NCI-H748 treated with DMSO at 0.1 percent for 48 hours (cell line): ENCODE results near the gene GTPBP1.

Experiments used
- DNase-seq: peaks from one replicate; lab custom pipeline; 2025; lab: John Stamatoyannopoulos, UW

The GTPBP1 gene

DNA sequence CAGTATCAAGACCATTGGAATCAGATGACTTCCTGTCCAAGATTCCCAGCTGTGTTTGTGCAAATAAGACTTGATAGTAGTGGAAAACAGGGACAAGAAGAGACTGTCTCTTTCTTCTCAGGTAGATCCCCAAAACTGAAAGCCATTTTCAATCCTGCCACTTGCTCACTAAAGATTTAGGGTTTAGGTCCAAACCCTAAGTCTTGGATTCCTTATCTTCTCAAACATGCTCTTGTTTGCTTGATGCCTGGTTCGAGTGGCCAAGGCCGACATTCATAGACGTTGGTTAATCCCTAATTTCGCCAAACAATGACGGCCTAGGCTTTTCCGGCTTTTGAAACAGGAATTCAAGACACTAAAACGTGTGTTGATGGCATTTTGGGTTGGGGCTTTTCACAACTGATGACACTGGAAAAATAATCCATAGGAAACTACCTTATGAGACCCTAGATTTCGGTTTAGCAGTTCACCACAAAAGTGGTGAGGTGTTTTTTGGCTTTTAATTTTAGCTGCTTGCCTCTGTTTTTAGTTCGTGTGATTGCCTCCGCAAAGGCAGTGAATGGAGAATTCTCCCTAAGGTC lies 1.0 kb upstream of the GTPBP1 start:
- DNase-seq, result no peak

DNA sequence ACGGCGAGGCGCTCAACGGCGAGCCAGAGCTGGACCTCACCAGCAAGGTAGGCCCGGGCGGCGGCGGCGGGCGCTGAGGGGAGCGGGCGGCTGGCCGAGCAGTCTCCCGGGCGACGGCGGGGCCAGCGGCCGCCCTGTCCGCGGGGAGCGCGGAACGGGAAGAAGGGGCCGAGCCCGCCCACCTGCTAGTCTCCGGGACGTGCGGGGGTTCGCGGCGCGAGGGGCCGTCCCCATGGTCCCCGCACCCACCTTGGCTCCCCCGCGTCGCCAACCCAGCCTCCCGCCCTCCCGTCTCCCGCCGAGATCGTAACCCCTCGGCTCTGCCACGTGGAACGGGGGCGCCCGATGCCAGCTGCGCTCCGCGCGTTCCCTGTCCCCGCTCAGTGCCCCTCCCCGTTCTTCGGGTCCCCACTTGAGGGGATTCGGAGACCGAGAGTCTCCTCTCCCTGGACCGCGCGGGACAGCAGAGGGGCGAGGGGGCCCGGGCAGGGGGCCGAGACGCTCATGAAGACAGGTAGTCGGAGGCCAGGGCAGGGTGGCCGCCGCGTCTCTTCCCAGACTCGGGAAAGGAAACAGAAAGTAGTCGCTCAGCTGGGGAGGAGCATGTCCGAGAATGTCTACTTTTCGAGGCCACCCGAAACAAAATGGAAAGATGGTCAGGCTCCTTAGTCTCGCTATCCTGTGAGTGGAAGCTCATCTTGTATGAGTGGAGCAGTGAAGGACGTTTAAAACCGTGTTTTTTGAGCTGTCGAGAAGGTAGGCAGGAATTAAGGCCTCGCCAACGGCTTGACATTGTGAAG lies 557 bp downstream of the GTPBP1 start:
- no peak for DNase-seq

DNA sequence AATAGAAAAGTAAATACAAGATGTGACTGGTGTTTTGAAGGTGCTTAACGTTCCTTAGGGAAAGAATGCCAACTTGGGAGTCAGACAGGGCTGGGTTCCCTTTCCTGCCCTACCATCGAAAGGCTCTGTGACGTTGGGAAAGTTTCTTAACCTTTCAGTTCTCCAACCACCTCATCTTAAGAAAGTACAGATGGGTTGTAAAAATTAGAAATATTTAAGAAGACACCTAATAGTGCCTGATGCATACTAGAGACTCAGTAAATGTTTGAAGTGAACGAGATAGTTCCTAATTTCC lies 1.1 kb downstream of the GTPBP1 start:
- no peak for DNase-seq

DNA sequence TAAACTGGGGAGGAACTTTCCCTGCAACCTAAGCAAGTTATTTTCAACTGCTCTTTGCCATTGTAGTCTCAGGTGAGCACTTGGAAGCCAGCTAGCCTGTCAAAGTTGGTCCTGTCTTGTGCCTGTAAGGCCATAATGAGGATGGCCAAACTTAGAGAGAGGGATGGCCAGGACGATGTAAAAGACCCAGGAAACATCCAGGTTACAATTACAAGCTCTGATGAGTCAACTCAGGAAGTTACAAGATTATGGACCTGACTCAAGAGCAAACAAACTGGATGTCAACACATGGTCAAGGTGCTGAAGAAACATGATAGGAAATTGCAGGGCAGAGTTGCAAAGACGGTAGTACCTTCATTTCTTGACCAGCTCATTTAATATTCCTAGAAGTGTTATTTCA lies 1.6 kb downstream of the GTPBP1 start:
- DNase-seq, result no peak

DNA sequence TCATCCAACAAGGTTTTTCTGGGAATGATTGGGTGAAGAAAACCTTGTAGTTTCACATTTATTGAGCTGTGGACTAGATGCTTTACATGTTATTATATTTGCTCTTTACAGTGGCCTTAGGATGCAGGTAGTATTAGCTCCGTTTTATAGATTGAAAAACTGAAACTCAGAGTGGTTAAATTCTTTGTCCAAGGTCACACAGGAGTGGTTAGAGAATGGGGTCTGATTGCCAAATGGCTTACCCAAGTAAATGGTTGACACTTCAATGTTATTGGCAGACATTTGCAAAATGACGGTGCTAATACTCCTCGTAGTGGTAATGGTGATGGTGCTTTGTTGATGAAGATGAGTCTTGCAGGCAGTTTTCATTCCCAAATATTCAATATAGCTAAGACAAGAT lies 2.2 kb downstream of the GTPBP1 start:
- DNase-seq, result no peak

DNA sequence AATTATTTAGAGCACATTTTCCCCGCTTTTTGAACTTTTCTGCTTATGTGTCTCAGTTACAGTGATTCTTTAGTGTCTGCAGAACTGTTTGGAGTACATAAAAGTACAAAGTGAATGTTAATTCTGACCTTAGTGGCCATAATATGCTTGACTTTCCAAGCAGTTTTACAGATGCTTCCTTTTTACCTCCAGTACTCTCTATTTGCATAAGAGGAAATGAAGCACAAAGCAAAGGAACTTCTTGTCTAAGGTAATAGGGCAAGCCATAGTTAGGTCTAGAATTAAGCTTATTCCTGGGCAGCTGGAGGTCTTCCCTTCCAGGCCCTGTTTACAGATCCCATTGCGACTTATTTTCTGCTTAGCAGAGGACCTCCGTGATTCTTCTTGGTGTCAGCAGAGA lies 3.6 kb downstream of the GTPBP1 start:
- DNase-seq, result no peak

DNA sequence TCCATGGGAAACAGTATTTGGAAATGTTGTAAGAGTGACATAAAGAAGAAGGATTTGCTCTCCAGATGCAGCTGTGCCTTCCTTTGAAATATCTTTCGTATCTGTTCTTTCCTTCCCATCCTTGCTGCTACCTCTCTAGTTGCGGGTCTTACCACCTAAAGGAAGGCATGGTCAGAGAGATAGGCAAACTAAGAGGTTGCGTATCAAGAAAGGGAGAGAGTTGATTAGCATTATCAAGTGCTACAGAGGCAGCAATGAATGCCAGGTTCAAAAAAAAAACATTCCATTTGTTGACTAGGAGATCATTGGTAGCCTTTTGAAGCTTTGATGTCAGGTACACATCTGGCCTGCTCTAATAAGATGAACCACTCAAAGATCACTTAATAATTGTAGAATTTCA lies 4.6 kb downstream of the GTPBP1 start:
- no peak for DNase-seq

DNA sequence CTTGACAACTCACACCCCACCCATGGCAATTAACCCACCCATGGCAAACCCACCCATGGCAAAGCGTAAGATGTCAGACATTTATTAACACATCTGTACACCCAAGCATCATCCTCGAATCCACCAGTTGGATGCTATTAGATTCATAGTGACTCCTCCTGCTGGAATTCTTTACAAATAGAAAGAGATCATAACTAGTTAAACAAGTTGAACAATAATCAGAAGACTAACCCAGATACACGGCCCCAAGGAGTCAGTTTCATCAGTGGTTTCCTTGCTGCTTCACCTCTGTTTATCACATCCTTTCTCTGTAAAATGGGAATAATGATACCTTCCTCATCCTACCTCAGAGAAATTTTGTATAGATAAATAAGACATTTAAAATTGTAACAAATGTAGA lies 5.1 kb downstream of the GTPBP1 start:
- no peak for DNase-seq

DNA sequence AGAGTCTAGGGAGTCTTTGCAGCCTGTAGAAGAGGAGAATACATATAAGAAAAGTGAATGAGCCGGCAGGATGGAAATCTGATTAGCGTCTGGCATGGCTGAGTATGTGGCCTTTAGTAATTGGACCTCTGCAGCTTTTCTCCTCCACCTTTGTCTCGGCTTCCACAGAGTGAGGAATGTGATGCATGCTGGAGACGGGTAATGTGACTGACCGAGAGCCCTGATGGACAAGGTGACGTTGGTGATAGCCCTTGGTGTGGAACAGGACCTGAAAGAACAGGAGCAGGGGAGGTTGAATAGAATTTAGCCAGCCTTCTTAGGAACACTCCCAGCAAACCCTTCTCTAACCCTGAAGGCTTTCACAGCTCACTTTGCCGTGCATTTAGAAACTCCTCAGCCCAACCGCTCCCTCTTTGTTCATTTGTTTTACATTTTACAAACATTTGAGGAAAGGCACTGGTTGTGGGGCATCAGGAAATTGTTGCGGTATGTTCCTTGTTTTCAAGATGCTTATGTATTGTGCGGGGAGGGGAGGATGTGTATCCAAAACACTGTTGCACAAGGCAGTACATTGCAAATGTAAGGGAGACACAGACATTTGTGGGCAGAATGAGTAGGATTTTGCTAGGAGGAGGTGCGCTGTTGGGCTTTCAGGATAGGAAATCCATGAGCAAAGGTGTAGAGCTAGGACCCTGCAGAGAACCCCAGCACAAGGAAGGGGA lies 6.9 kb downstream of the GTPBP1 start:
- DNase-seq, result no peak

DNA sequence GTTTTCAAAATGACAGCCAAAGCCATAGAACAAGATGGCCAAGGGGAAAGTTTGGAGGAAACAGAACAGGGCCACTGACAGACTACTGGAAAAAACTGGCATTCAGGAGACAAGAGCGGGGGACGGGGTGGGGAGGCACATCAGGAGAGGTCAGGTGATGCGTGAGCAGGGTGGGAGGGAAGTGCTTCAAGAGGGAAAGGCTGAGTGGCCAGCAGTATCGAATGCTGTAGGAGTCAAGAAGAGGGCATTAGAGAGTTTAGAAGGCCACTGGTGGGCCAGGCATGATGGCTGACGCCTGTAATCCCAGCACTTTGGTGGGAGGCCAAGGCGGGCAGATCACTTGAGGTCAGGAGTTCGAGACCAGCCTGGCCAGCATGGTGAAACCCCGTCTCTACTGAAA lies 8.2 kb downstream of the GTPBP1 start:
- DNase-seq, result no peak

DNA sequence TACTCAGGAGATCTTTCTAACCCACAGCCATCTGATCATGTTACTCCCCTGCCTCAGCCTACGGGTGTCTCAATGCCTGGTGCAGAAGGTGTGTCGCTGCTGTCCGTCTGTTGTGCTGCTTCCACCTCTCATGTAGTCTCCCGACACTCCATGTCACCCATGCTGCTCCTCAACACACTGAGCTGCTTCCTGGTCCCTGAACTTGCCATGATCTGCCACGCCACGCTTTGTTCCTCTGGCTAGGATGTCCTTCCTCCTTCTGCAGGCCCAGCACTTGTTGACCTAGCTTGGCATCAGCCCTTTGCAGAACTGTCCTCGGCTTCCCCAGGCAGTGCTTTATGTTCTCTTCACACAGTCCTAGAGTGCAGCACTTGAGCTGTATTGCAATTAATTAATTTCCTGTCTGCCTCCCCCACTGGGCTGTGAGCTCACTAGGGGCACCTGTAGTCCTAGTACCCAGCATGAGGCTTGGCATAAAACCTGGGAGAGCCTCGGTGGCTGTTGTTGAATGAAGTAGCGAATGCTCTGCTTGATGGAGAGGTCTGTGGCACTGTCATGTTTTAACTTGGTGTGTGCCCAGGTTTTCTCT lies 9.5 kb downstream of the GTPBP1 start:
- DNase-seq, result no peak

DNA sequence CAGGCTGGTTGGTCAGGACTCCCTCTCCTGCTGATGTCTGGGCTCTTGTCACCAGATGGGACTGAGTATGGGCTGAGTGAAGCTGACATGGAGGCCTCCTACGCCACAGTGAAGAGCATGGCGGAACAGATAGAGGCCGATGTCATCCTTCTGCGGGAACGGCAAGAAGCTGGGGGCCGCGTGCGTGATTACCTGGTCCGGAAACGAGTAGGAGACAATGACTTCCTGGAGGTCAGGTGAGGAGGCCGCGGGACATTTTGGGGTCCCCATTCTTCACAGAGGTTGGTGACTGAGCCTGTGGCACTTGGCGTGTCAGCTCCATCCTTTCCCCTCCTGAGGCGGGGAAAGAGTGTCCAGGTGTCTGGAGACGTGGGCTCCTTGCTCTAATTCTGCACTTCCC lies 10.1 kb downstream of the GTPBP1 start:
- no peak for DNase-seq

DNA sequence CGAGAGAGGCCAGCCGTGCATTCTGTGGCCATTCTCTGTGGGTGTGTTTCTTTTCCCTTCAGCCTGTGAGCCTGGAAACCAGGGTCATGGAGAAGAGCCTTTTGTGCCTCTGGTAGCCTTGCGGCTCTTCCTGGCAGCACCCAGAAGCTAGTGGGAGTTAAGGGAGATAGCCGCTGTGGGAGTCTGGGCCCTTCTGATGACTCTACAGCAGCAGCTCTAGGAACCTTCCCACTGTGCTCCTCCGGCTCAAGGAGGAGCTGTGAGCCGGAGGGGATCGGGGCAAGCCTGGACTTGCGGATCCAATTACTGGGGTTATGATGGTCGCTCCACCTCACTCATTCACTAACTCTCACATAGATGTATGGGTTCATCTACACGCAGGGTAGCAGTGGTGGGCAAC lies 10.5 kb downstream of the GTPBP1 start:
- DNase-seq, result no peak

DNA sequence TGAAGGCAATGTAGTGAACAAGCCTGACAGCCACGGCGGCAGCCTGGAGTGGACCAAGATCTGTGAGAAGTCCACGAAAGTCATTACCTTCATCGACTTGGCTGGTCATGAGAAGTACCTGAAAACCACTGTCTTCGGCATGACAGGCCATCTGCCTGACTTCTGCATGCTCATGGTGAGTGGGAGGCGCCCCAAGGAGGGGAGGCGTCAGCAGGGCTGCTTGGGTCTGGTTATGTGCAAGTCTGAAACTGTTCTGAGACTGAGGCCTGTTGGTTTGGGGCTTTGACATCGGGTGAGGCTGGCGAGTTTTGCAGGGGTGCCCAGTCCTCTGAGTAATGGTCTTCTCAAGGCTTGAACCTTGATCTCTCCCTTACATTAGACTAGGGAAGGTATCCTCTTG lies 11.1 kb downstream of the GTPBP1 start:
- DNase-seq, result no peak

DNA sequence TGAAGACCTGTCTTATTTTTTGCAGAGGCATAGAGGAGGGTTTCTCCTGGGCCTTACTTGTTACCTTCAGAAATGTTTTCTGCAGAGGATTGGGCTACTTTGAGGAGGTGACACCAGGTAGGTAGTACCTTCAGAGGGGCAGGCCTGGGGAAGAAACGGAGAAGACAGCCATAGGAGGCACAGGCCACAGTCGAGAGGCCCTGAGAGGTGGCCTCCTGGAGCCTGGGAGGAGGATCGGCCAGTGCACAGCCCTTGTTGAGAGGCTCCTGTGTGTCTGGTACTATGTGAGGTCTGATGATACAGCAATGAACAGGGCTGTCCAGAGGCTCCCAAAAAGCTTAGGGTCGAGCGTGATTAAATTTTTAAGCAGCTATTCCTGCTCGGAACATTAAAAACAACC lies 11.5 kb downstream of the GTPBP1 start:
- no peak for DNase-seq

DNA sequence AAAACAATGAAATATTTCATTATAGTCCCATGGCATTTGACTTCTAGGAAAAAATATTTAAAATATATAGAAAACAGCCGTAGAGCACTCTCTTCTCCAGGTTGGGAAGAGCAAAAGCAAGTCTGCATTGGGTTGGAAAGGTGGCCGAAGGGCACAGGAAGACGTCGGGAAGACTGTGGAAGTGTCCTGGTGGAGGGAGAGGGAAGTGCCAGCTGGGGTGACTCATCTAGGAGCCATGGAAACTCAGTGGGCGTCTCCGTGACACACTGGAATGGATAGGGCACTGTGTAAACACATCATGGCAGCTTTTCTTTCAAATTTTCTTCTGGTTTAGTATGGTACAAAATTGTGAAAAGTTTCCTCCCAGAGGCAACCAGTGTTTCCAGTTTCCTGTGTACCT lies 12.7 kb downstream of the GTPBP1 start:
- DNase-seq, result no peak

DNA sequence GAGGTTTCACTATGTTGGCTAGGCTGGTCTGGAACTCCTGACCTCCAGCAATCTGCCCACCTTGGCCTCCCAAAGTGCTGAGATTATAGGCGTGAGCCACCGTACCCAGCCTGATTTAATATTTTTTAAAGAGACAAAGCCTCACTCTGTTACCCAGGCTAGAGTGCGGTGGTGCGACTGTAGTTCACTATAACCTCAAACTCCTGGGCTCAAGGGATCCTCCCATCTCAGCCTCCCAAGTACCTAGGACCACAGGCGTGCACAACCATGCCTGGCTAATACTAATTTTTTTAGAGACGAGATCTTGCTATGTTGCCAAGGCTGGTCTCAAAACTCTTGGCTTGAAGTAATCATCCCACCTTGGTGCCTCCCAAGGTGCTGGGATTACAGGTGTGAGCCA lies 13.5 kb downstream of the GTPBP1 start:
- no peak for DNase-seq

DNA sequence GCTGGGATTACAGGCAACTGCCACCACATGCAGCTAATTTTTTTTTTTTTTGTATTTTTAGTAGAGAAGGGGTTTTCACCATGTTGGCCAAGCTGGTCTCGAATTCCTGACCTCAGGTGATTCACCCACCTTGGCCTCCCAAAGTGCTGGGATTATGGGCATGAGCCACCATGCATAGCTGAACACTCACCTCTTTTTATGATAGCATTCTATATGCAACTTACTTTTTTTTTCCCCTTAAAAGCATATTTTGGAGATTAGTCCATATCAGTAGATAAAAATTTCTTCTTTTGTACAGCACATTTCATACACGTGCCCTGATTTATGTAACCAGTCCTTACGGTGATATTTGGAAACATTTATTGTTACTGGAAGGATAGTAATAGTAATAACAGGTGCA lies 14.6 kb downstream of the GTPBP1 start:
- no peak for DNase-seq

DNA sequence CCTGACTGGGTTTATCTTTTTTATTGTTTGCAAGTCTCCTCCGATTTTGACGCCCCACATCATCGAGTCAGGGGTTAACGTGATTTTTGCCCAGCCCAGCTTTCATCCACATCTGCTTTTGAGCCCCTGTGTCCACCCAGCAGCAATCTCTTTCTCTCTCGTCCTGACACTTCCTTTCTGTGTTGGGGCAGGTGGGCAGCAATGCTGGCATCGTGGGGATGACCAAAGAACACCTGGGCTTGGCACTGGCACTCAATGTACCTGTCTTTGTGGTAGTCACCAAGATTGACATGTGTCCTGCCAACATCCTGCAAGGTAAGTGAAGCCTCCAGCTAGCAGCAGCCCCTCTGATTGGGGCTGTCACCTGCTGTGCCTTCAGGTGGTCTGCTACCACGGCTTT lies 15.8 kb downstream of the GTPBP1 start:
- DNase-seq, result no peak

DNA sequence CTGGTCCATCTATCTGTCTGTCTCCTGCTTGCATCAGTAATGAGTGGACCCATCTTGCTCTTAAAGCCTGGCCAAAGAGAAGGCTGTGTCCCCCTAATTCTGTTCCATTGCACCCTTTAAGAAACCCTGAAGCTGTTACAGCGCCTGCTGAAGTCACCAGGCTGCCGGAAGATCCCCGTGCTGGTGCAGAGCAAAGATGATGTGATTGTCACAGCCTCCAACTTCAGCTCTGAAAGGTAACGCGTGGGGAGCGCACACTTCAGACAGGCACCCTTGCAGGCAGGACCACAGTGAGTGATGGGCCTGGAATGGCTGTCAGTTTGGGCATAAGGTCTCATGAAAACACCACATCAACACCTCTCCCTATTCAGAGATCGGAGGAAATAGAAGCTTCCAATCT lies 18.4 kb downstream of the GTPBP1 start:
- DNase-seq, result no peak

DNA sequence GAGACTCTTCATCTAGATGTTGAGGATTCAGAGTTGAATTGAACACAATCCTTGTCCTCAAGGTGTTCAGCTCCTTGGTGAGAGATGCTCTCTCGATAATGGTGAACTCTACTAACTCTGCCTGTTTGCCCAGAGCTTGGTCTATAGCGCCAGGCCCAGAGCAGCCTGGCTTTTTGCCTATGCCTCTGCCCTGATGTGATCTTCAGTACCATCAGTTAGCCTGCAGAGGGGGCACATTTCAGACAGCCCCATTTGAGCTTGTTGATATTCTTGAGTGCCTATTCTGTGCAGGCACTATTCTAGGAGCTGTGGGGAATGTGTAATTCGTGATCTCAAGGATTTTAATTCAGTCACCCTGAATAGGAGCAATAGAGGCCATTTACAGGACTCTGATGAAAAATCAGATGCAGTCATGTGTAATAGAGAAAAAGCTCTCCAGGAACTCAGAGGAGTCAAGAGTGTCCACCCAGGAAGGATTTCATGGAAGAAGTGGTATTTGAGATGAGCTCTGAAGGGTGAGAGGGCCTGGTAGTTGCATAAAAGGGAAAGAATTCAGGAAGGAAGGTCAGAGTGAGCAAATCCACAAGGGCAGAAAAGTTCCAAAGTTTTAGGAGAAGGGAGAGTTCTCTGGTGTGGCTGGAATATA lies 19.3 kb downstream of the GTPBP1 start:
- no peak for DNase-seq

DNA sequence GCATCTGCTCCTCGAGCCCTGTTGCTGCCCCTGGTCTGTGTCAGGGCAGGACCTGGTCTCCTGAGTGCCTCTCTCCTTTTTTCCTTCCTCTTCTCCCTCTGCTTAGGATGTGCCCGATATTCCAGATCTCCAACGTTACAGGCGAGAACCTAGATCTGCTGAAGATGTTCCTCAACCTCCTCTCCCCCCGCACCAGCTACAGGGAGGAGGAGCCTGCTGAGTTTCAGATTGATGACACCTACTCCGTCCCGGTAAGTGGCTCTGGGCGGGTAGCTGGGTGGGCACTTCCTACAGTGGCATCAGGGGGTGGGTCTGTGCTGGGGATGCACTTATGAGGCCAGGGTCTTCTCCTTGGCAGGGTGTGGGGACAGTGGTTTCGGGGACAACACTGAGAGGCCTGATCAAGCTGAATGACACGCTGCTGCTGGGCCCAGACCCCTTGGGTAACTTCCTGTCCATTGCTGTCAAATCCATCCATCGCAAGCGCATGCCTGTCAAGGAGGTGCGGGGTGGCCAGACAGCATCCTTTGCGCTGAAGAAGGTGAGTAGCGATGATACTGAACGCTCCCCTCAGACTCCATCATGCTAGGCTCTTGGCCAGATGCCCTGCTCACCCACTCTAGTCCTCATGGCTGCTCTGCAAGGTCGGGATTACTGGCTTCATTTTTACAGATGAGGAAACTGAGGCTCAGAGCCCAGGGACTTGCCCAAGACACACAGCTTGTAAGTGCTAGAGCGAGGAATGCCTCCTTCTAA lies 20.3 kb downstream of the GTPBP1 start:
- DNase-seq, result no peak
